ENCODE results near the gene UGP2.

Gene UGP2

DNA sequence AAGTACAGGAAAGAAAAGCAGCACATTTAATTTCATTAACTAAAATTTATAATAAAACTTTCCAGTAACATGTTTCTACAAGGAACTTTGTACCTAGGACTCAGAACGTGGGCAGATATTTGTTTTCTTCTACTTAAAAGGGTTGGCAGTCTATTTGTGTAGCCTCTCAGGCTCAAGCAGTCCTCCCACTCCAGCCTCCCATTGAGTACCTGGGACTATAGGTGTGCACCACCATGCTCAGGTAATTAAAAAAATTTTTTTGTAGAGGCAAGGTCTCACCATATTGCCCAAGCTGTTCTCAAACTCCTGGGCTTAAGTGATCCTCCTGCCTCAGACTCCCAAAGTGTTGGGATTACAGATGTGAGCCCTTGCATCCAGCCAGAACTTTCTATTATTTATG is 36.8 kb downstream of the UGP2 start:
- no peak overlapping the region for H3K4me3 ChIP-seq (ENCODE audit: low read depth, low read length)
- TF ChIP-seq MYC (IDR thresholded peaks at IDR 0.05; ENCODE audit: low read depth, low read length) (no peak), POLR2A (IDR thresholded peaks at IDR 0.05; ENCODE audit: extremely low read depth, insufficient read length) (no peak)
- TF ChIP-seq, protein P1, sequence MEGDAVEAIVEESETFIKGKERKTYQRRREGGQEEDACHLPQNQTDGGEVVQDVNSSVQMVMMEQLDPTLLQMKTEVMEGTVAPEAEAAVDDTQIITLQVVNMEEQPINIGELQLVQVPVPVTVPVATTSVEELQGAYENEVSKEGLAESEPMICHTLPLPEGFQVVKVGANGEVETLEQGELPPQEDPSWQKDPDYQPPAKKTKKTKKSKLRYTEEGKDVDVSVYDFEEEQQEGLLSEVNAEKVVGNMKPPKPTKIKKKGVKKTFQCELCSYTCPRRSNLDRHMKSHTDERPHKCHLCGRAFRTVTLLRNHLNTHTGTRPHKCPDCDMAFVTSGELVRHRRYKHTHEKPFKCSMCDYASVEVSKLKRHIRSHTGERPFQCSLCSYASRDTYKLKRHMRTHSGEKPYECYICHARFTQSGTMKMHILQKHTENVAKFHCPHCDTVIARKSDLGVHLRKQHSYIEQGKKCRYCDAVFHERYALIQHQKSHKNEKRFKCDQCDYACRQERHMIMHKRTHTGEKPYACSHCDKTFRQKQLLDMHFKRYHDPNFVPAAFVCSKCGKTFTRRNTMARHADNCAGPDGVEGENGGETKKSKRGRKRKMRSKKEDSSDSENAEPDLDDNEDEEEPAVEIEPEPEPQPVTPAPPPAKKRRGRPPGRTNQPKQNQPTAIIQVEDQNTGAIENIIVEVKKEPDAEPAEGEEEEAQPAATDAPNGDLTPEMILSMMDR (IDR thresholded peaks at IDR 0.05; ENCODE audit: low read depth, low read length): no peak
- TF ChIP-seq, protein P2, sequence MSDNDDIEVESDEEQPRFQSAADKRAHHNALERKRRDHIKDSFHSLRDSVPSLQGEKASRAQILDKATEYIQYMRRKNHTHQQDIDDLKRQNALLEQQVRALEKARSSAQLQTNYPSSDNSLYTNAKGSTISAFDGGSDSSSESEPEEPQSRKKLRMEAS (IDR thresholded peaks at IDR 0.05; ENCODE audit: low read depth, low read length): no peak
- DNase-seq (ENCODE audit: low read depth): no peak

DNA sequence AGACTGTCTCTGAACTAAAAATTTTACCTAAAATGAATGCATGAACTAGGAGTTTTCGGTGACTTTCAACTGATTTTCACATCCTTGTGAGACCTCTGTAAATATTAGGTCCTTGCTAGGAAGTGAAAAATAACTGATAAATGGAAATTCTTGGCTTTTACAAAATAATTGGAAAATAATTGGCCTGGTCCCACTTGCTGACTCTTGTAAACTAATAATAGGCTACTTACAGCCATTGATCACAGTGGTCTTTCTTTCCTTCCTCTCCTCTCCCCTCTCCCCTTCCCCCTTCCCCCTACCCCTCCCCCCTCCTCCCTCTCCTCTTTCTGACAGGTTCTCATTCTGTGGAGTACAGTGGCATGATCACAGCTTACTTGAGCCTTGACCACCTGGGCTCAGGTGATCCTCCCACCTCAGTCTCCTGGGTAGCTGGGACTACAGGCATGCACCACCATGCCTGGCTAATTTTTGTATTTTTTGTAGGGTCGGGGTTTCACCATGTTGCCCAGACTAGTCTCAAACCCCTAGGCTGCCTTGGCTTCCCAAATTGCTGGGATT is 38.3 kb downstream of the UGP2 start:
- no peak for DNase-seq (ENCODE audit: low read depth)
- TF ChIP-seq, protein P2 (IDR thresholded peaks at IDR 0.05; ENCODE audit: low read depth, low read length): no peak
- TF ChIP-seq MYC (IDR thresholded peaks at IDR 0.05; ENCODE audit: low read depth, low read length): no peak
- H3K4me3 ChIP-seq (ENCODE audit: low read depth, low read length): no peak overlapping the region

DNA sequence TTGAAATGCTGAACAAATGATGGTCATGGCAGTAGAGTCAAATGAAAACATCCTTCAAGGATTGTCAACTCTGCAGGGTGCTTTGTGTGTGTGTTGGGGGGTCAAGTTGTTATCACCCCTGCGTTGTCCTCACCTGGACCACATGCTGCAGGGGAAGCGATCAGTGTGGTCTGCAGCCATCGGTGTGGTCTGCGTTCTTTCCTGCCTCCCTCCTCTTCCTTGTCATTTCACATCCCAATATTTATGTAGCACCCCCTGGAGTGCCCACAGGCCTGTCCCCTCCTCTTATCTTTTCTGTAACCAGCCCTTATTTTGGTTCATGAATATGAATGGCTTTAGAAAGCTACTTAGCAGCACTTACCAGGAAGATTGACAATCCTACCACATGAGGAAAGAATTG is 38.9 kb downstream of the UGP2 start:
- no peak for DNase-seq (ENCODE audit: low read depth)
- TF ChIP-seq, protein P1 (IDR thresholded peaks at IDR 0.05; ENCODE audit: low read depth, low read length): no peak
- TF ChIP-seq POLR2A (IDR thresholded peaks at IDR 0.05; ENCODE audit: extremely low read depth, insufficient read length) (no peak), MYC (IDR thresholded peaks at IDR 0.05; ENCODE audit: low read depth, low read length) (no peak)
- TF ChIP-seq, protein P2 (IDR thresholded peaks at IDR 0.05; ENCODE audit: low read depth, low read length): no peak
- H3K4me3 ChIP-seq (ENCODE audit: low read depth, low read length): no peak overlapping the region

DNA sequence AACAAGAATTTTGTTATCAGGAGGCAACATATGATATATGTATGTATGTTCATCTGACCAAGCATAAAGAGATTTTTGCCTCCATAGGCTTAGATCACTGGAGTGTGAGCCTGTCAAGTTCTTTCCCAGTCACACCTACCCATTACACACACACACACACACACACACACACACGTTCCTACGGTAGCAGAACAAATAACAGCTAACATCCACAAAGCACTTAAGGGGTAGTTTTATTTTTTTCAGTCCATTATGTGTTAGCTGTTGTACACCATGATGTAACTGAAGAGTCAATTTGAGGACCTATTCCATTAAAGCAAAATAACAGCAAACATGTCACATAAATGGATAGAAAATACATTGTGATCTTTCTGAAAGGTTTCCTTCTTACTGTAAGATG is 39.5 kb downstream of the UGP2 start:
- DNase-seq (ENCODE audit: low read depth): no peak
- H3K4me3 ChIP-seq (ENCODE audit: low read depth, low read length): no peak overlapping the region
- no peak for TF ChIP-seq POLR2A (IDR thresholded peaks at IDR 0.05; ENCODE audit: extremely low read depth, insufficient read length)
- TF ChIP-seq, protein P2 (IDR thresholded peaks at IDR 0.05; ENCODE audit: low read depth, low read length): no peak
- TF ChIP-seq, protein P1 (IDR thresholded peaks at IDR 0.05; ENCODE audit: low read depth, low read length): no peak

DNA sequence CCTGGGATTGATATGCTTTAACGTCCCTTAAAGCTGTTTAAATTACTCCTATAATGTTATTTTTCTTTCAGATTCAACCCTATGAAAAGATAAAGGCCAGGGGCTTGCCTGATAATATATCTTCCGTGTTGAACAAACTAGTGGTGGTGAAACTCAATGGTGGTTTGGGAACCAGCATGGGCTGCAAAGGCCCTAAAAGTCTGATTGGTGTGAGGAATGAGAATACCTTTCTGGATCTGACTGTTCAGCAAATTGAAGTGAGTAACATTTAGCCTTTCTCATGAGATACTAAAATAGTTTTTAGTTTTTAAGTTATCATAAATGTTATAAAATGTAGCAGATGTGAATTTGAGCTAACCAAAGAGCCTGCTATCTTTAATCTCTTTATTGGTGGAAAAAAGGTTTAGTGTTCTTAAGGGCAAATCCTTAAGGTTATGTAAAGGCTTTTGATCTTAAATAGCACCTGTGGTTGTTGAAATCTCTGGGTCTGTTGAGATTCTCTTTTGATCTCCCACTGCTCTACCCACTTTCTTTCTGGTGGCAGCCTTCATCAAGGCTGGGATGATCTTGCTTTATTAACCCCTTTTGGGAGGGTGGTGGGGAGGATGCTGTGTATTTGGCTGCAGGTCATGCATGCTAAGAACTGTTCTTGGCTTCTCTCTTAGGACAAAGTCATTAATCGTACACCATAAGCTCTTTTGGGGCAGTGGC is 40.9 kb downstream of the UGP2 start:
- TF ChIP-seq, protein P1 (IDR thresholded peaks at IDR 0.05; ENCODE audit: low read depth, low read length): no peak
- no peak for TF ChIP-seq POLR2A (IDR thresholded peaks at IDR 0.05; ENCODE audit: extremely low read depth, insufficient read length)
- TF ChIP-seq, protein P2 (IDR thresholded peaks at IDR 0.05; ENCODE audit: low read depth, low read length): no peak
- no peak for TF ChIP-seq MYC (IDR thresholded peaks at IDR 0.05; ENCODE audit: low read depth, low read length)
- H3K4me3 ChIP-seq (ENCODE audit: low read depth, low read length): no peak overlapping the region
- DNase-seq (ENCODE audit: low read depth): no peak

DNA sequence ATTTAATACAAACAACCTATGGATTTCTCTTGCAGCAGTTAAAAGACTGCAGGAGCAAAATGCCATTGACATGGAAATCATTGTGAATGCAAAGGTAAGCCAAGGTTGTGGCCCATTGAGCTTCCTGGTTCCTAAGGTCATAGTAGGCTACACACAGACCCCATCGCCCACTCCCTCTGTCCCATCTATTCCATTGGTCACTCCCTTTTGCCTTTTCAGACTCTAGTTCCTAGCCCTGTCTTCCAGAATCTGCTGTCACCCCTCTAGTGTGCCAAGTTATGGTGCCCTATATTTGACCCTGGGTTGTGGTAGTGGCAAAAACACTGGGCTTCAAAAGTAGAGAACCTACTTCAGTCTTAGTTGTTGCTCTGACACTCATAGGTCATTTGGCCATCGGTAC is 44.7 kb downstream of the UGP2 start:
- TF ChIP-seq, protein P2 (IDR thresholded peaks at IDR 0.05; ENCODE audit: low read depth, low read length): no peak
- TF ChIP-seq MYC (IDR thresholded peaks at IDR 0.05; ENCODE audit: low read depth, low read length) (no peak), POLR2A (IDR thresholded peaks at IDR 0.05; ENCODE audit: extremely low read depth, insufficient read length) (no peak)
- TF ChIP-seq, protein P1 (IDR thresholded peaks at IDR 0.05; ENCODE audit: low read depth, low read length): no peak
- H3K4me3 ChIP-seq (ENCODE audit: low read depth, low read length): no peak overlapping the region
- DNase-seq (ENCODE audit: low read depth): no peak
